OCI-LY1 (cell line): Measurements from ENCODE around the gene LITAFD.

ENCODE experiments used
- CTCF ChIP-seq: fragments of 200-600 bp; sonication (generic), shearing (Covaris generic); IDR thresholded peaks from 2 replicates; pipeline ENCODE4 v1.5.1; 2017; ENCODE audit warnings: mild to moderate bottlenecking, antibody characterized with exemption, low read length, moderate library complexity, mixed read lengths
- EZH2 ChIP-seq: fragments of 200-600 bp; sonication (generic), shearing (Covaris generic); IDR thresholded peaks from 2 replicates; pipeline ENCODE4 v1.8.0; 2017; ENCODE audit warnings: borderline replicate concordance, mixed run types, mild to moderate bottlenecking, antibody characterized with exemption, low read length, moderate library complexity, mixed read lengths

DNA sequence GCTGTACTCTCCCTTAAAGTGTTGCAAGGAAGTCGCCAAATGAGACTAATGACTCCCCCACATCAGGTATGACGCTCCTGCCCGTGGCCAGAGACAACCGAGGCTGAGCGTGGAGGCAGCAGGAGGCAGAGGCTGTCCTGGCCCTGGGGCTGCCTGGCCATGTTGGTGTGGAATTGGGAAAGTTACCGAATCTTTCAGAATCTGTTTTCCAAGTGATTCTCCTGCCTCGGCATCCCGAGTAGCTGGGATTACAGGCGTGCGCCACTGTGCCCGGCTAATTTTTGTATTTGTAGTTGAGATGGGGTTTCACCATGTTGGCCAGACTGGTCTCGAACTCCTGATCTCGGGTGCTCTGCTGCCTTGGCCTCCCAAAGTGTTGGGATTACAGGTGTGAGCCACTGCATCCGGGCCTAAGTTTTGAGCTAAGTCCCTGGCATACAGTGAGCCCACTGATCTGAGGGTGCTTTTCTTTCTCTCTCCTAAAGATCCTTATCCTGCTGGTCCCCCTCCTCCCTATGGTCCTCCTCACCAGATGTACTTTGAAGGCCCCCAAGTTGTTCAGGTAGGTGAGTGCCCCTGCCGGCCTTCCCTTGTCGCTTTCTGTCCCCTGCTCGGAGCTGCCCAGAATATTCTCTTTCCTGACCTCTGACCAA is 700 bp downstream of the LITAFD start:
- TF ChIP-seq CTCF (no peak), EZH2 (no peak)
